WERI-Rb-1 (cell line): Measurements from ENCODE around the gene ZCCHC14.

Experiments
- DNase-seq: peaks from one replicate; pipeline ENCODE4 v3.0.0-alpha.2; 2020
- H3K27ac ChIP-seq: fragments of 250-450 bp; sonication (Bioruptor Pico); 2 replicates; pipeline ENCODE4 v1.5.1; 2020; ENCODE audit warnings: mild to moderate bottlenecking, moderate library complexity
- H3K27me3 ChIP-seq: fragments of 250-450 bp; sonication (Bioruptor Pico); 2 replicates; pipeline ENCODE4 v1.5.1; 2021; ENCODE audit warnings: mild to moderate bottlenecking, low read depth, moderate library complexity; ENCODE audit not compliant: insufficient read depth, severe bottlenecking
- H3K36me3 ChIP-seq: fragments of 250-450 bp; sonication (Bioruptor Pico); 2 replicates; pipeline ENCODE4 v1.5.1; 2020; ENCODE audit warnings: mild to moderate bottlenecking, moderate library complexity
- H3K4me3 ChIP-seq: 2 replicates; pipeline ENCODE4 v1.5.1; 2011; ENCODE audit warnings: low read depth, mild to moderate bottlenecking, control low read depth, low read length
- H3K9me3 ChIP-seq: fragments of 250-450 bp; sonication (Bioruptor Pico); 2 replicates; pipeline ENCODE4 v1.5.1; 2021; ENCODE audit warnings: mild to moderate bottlenecking, moderate library complexity; ENCODE audit not compliant: severe bottlenecking
- CTCF ChIP-seq: IDR thresholded peaks from 2 replicates; pipeline ENCODE4 v1.5.1; 2011; ENCODE audit warnings: low read depth, mild to moderate bottlenecking, control low read depth, inconsistent platforms, low read length

Gene ZCCHC14

GRCh38 chr16:87416826-87417527 is 75.8 kb downstream of the ZCCHC14 start:
- Histone ChIP-seq H3K4me3 (no peak overlapping the region), H3K27me3 (no peaks in the 10 kb centered on the region), H3K27ac (no peak overlapping the region), H3K9me3 (no peaks in the 10 kb centered on the region), H3K36me3 (peaks cover 10% of the 10 kb centered on the region; the same call in 1 of the 2 replicates)
- TF ChIP-seq CTCF: no peak
- no peak for DNase-seq

GRCh38 chr16:87415441-87415840 is 77.4 kb downstream of the ZCCHC14 start:
- H3K27ac ChIP-seq: no peak overlapping the region
- no peaks in the 10 kb centered on the region for H3K9me3 ChIP-seq
- no peak overlapping the region for H3K4me3 ChIP-seq
- TF ChIP-seq CTCF: no peak
- no peaks in the 10 kb centered on the region for H3K27me3 ChIP-seq
- H3K36me3 ChIP-seq: peaks cover 10% of the 10 kb centered on the region; the same call in 1 of the 2 replicates
- DNase-seq: no peak

- H3K4me3 ChIP-seq: no peak overlapping the region
- DNase-seq: no peak
- TF ChIP-seq CTCF: no peak
- no peaks in the 10 kb centered on the region for H3K9me3 ChIP-seq
- H3K27ac ChIP-seq: no peak overlapping the region
- H3K36me3 ChIP-seq: peaks cover 10% of the 10 kb centered on the region; the same call in 1 of the 2 replicates
- no peaks in the 10 kb centered on the region for H3K27me3 ChIP-seq
Observed at GRCh38 chr16:87414251-87414680, 78.6 kb downstream of the ZCCHC14 start.

- DNase-seq: no peak
- Histone ChIP-seq H3K4me3 (no peak overlapping the region), H3K27ac (no peak overlapping the region), H3K9me3 (no peaks in the 10 kb centered on the region), H3K27me3 (no peaks in the 10 kb centered on the region), H3K36me3 (peaks cover 10% of the 10 kb centered on the region; the same call in 1 of the 2 replicates)
- TF ChIP-seq CTCF: no peak
Observed at GRCh38 chr16:87412996-87413421, 79.8 kb downstream of the ZCCHC14 start.

- Histone ChIP-seq H3K36me3 (peaks cover 11% of the 10 kb centered on the region; the same call in 1 of the 2 replicates), H3K27me3 (no peaks in the 10 kb centered on the region), H3K27ac (no peak overlapping the region), H3K4me3 (no peak overlapping the region), H3K9me3 (no peaks in the 10 kb centered on the region)
- no peak for DNase-seq
- no peak for TF ChIP-seq CTCF
Observed at GRCh38 chr16:87412371-87412995, 80.3 kb downstream of the ZCCHC14 start.
